SK-N-MC (cell line): ENCODE data around the gene MIA.
A peak's percentile ranks its signal among the peaks of the same experiment; 100 is the strongest.

Experiments
- DNase-seq: peaks from one replicate; pipeline ENCODE4 v3.0.0-alpha.2; 2011; ENCODE audit warnings: low read depth, low spot score
- H3K27ac ChIP-seq: fragments of 200-600 bp; sonication (generic); 2 replicates; pipeline ENCODE4 v1.5.1; 2016; ENCODE audit warnings: mixed run types
- H3K36me3 ChIP-seq: fragments of 200-600 bp; sonication (generic); 2 replicates; pipeline ENCODE4 v1.6.1; 2017; ENCODE audit warnings: antibody characterized with exemption, low read length, mixed read lengths; ENCODE audit not compliant: insufficient read depth
- H3K4me3 ChIP-seq: fragments of 200-600 bp; sonication (generic); 2 replicates; pipeline ENCODE4 v1.5.1; 2016
- H3K9ac ChIP-seq: fragments of 200-600 bp; sonication (generic); 2 replicates; pipeline ENCODE4 v1.8.0; 2017; ENCODE audit warnings: mixed run types, mixed read lengths; ENCODE audit not compliant: insufficient read length
- H3K9me3 ChIP-seq: fragments of 200-600 bp; sonication (generic); 2 replicates; pipeline ENCODE4 v1.6.1; 2017; ENCODE audit warnings: low read depth, mild to moderate bottlenecking, antibody characterized with exemption, low read length, moderate library complexity, mixed read lengths
- EZH2 ChIP-seq: fragments of 200-600 bp; sonication (generic); IDR thresholded peaks from one replicate; pipeline ENCODE4 v1.6.1; 2017; ENCODE audit warnings: antibody characterized with exemption
- FOXP2 ChIP-seq: optimal IDR thresholded peaks from 2 replicates; pipeline ENCODE3; 2011; ENCODE audit warnings: mild to moderate bottlenecking, moderate library complexity; ENCODE audit not compliant: insufficient read depth; ENCODE audit errors: extremely low read length, control extremely low read depth
- POLR2AphosphoS5 ChIP-seq: IDR thresholded peaks from 2 replicates; pipeline ENCODE4 v1.6.1; 2012; ENCODE audit warnings: mild to moderate bottlenecking, low read depth, low read length, borderline replicate concordance

MIA gene

GRCh38 chr19:40739030-40739839 is 36.1 kb upstream of the MIA start:
- Histone ChIP-seq H3K9me3 (no peaks in the 10 kb centered on the region), H3K27ac (no peak overlapping the region), H3K4me3 (no peak overlapping the region), H3K9ac (no peak overlapping the region), H3K36me3 (peaks cover 16% of the 10 kb centered on the region)
- DNase-seq, result no peak
- TF ChIP-seq POLR2AphosphoS5, result no peak

- H3K9ac ChIP-seq, result no peak overlapping the region
- DNase-seq, result no peak
- H3K36me3 ChIP-seq, result peaks cover 15% of the 10 kb centered on the region
- H3K4me3 ChIP-seq, result no peak overlapping the region
- peak overlapping the region; percentile 36; the same call in 1 of the 2 replicates for H3K27ac ChIP-seq
- TF ChIP-seq EZH2, result no peak
- no peak for TF ChIP-seq POLR2AphosphoS5
- no peak for TF ChIP-seq FOXP2
- H3K9me3 ChIP-seq, result no peaks in the 10 kb centered on the region
Observed at GRCh38 chr19:40739871-40740703, 35.2 kb upstream of the MIA start.

- H3K27ac ChIP-seq, result peak overlapping the region; percentile 36; the same call in 1 of the 2 replicates
- no peaks in the 10 kb centered on the region for H3K9me3 ChIP-seq
- TF ChIP-seq POLR2AphosphoS5 (no peak), EZH2 (no peak), FOXP2 (no peak)
- H3K4me3 ChIP-seq, result no peak overlapping the region
- no peak for DNase-seq
- no peak overlapping the region for H3K9ac ChIP-seq
- peaks cover 9% of the 10 kb centered on the region for H3K36me3 ChIP-seq
Observed at GRCh38 chr19:40740747-40741146, 34.6 kb upstream of the MIA start.

- TF ChIP-seq POLR2AphosphoS5 (no peak; the same call in 1 of the 2 replicates), FOXP2 (no peak), EZH2 (no peak)
- Histone ChIP-seq H3K4me3 (no peak overlapping the region), H3K9me3 (no peaks in the 10 kb centered on the region), H3K9ac (no peak overlapping the region), H3K36me3 (peaks cover 9% of the 10 kb centered on the region), H3K27ac (no peak overlapping the region)
- no peak for DNase-seq
Observed at GRCh38 chr19:40741527-40742390, 33.6 kb upstream of the MIA start.

- no peak for DNase-seq
- Histone ChIP-seq H3K36me3 (peaks cover 2% of the 10 kb centered on the region), H3K9me3 (no peaks in the 10 kb centered on the region), H3K4me3 (no peak overlapping the region), H3K9ac (no peak overlapping the region), H3K27ac (no peak overlapping the region)
- TF ChIP-seq EZH2, result no peak
- no peak for TF ChIP-seq FOXP2
- TF ChIP-seq POLR2AphosphoS5, result no peak
Observed at GRCh38 chr19:40742477-40742876, 32.8 kb upstream of the MIA start.

- H3K4me3 ChIP-seq, result no peak overlapping the region
- no peaks in the 10 kb centered on the region for H3K9me3 ChIP-seq
- TF ChIP-seq FOXP2 (no peak), EZH2 (no peak), POLR2AphosphoS5 (no peak)
- no peaks in the 10 kb centered on the region for H3K36me3 ChIP-seq
- H3K27ac ChIP-seq, result no peak overlapping the region
- no peak for DNase-seq
- H3K9ac ChIP-seq, result no peak overlapping the region
Observed at GRCh38 chr19:40742886-40743285, 32.4 kb upstream of the MIA start.

GRCh38 chr19:40743926-40744325 is 31.4 kb upstream of the MIA start:
- Histone ChIP-seq H3K27ac (no peak overlapping the region), H3K36me3 (no peaks in the 10 kb centered on the region), H3K9ac (no peak overlapping the region), H3K9me3 (no peaks in the 10 kb centered on the region), H3K4me3 (no peak overlapping the region)
- no peak for TF ChIP-seq POLR2AphosphoS5
- no peak for TF ChIP-seq FOXP2
- TF ChIP-seq EZH2, result no peak
- no peak for DNase-seq

GRCh38 chr19:40744554-40745401 is 30.5 kb upstream of the MIA start:
- no peak for TF ChIP-seq POLR2AphosphoS5
- TF ChIP-seq EZH2, result no peak
- TF ChIP-seq FOXP2, result no peak
- no peaks in the 10 kb centered on the region for H3K9me3 ChIP-seq
- DNase-seq, result no peak
- H3K27ac ChIP-seq, result no peak overlapping the region
- no peak overlapping the region for H3K4me3 ChIP-seq
- no peak overlapping the region for H3K9ac ChIP-seq
- no peaks in the 10 kb centered on the region for H3K36me3 ChIP-seq
